HG03565 (cell line): Measurements from ENCODE around the gene SLC66A1.

Source experiments
- ATAC-seq: cut with Tn5 transposase; IDR thresholded peaks from one replicate; pipeline ENCODE4 v1.9.1; 2021; ENCODE audit warnings: mild to moderate bottlenecking, moderate library complexity; ENCODE audit not compliant: unreplicated experiment

The SLC66A1 gene

GRCh38 chr1:19324665-19324990, 12.5 kb downstream of the SLC66A1 start:
- ATAC-seq = no peak

- no peak for ATAC-seq
Measured at GRCh38 chr1:19325368-19325957, 13.3 kb downstream of the SLC66A1 start.

- ATAC-seq = no peak
Measured at GRCh38 chr1:19325958-19326747, 14.0 kb downstream of the SLC66A1 start.

- ATAC-seq = no peak
Measured at GRCh38 chr1:19326748-19327065, 14.6 kb downstream of the SLC66A1 start.

GRCh38 chr1:19327301-19327700, 15.2 kb downstream of the SLC66A1 start:
- no peak for ATAC-seq

- no peak for ATAC-seq
Measured at GRCh38 chr1:19327736-19328135, 15.6 kb downstream of the SLC66A1 start.

GRCh38 chr1:19328486-19328885, 16.4 kb downstream of the SLC66A1 start:
- ATAC-seq = no peak

- ATAC-seq = no peak
Measured at GRCh38 chr1:19329188-19329587, 17.1 kb downstream of the SLC66A1 start.

- no peak for ATAC-seq
Measured at GRCh38 chr1:19329611-19330010, 17.5 kb downstream of the SLC66A1 start.

GRCh38 chr1:19330449-19331135, 18.5 kb downstream of the SLC66A1 start:
- ATAC-seq = no peak

GRCh38 chr1:19331262-19331878, 19.2 kb downstream of the SLC66A1 start:
- ATAC-seq = no peak

- no peak for ATAC-seq
Measured at GRCh38 chr1:19332832-19333231, 20.7 kb downstream of the SLC66A1 start.

GRCh38 chr1:19333587-19334354, 21.6 kb downstream of the SLC66A1 start:
- ATAC-seq = no peak

- no peak for ATAC-seq
Measured at GRCh38 chr1:19336543-19336942, 24.4 kb downstream of the SLC66A1 start.

- ATAC-seq = no peak
Measured at GRCh38 chr1:19337289-19337688, 25.2 kb downstream of the SLC66A1 start.

GRCh38 chr1:19338323-19338762, 26.2 kb downstream of the SLC66A1 start:
- ATAC-seq = no peak

GRCh38 chr1:19339214-19339861, 27.2 kb downstream of the SLC66A1 start:
- ATAC-seq = no peak

GRCh38 chr1:19340387-19340937, 28.3 kb downstream of the SLC66A1 start:
- no peak for ATAC-seq

GRCh38 chr1:19341201-19342061, 29.3 kb downstream of the SLC66A1 start:
- ATAC-seq = no peak
